Activated CD4-positive, alpha-beta T cell treated with anti-CD3 and anti-CD28 coated beads for 36 hours (primary cell): ENCODE measurements around the gene TMEM51. TPM values are rescaled to one million over a fixed set of nuclear protein-coding genes. Genes with fewer than 3 reads are reported as not detected.

Experiments
- ATAC-seq: fragments of 200-7000 bp; cut with Tn5 transposase; one replicate; pipeline ENCODE4 v1.10.0; 2021; ENCODE audit warnings: mild to moderate bottlenecking, moderate library complexity
- CTCF ChIA-PET: fragments of 350-600 bp; sonication (Branson Sonifier 250); formaldehyde crosslinking; loops from one replicate; lab custom pipeline; 2021; ENCODE audit warnings: antibody characterized with exemption; lab: Charles Lee
- POLR2A ChIA-PET: fragments of 350-600 bp; sonication (Branson Sonifier 250); formaldehyde crosslinking; loops from one replicate; lab custom pipeline; 2021; ENCODE audit warnings: antibody characterized with exemption, inconsistent platforms; lab: Charles Lee
- DNase-seq: peaks from one replicate; pipeline ENCODE4 v3.0.0-alpha.2; 2020
- H3K27ac Mint-ChIP-seq: one replicate; pipeline ENCODE4 v1.8.0; 2021; ENCODE audit warnings: mixed read lengths
- H3K27me3 Mint-ChIP-seq: one replicate; pipeline ENCODE4 v1.8.0; 2021; ENCODE audit warnings: mixed read lengths
- H3K36me3 Mint-ChIP-seq: one replicate; pipeline ENCODE4 v1.8.0; 2021; ENCODE audit warnings: low read depth, mixed read lengths
- H3K4me1 Mint-ChIP-seq: one replicate; pipeline ENCODE4 v1.8.0; 2021; ENCODE audit warnings: mixed read lengths
- H3K4me3 Mint-ChIP-seq: one replicate; pipeline ENCODE4 v1.8.0; 2021; ENCODE audit warnings: mild to moderate bottlenecking, moderate library complexity, mixed read lengths
- H3K9me3 Mint-ChIP-seq: one replicate; pipeline ENCODE4 v1.8.0; 2021; ENCODE audit warnings: low read depth, mixed read lengths
- intact Hi-C, 2 experiments: fragments of 100-400 bp; cut with DNase I in 1 of 2; cut with micrococcal nuclease in 1 of 2; formaldehyde crosslinking; loops; one replicate each; pipeline versions ENCODE4 v1.14.2 to v1.15.1; 2022 to 2024; cut with DNase I, micrococcal nuclease
- total RNA-seq, 2 experiments: library from RNA; stranded (reverse); gene quantifications; one replicate each; pipeline ENCODE4 v1.2.3, GENCODE V29; 2021

TMEM51 gene
- total RNA-seq, 2 experiments from 2014 or later = 0.11 TPM; not detected in 1

DNA sequence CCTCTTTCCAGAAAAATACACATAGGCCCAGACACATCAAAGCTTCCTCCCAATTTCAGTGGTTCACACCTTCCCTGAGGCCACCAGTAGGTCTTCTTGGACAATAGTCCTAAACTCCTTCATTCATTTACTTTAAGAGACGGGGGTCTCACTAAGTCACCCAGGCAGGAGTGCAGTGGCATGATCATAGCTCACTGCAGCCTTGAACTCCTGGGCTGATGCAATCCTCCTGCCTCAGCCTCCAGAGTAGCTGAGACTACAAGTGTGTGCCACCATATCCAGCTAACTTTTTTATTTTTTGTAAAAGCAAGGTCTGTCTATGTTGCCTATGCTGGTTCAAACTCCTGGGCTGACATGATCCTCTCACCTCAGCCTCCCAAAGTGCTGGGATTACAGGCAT, 85.2 kb downstream of the TMEM51 start:
- POLR2A ChIA-PET = interaction anchor here (0.6 kb wide), 1 partner anchor 82 kb away, joined by 5 read pairs; no protein-coding TSS in a partner anchor
- DNase-seq (no peak), ATAC-seq (no peak)
- Mint-ChIP-seq H3K27ac (no peak overlapping the region), H3K9me3 (no peaks in the 10 kb centered on the region), H3K27me3 (peaks cover 33% of the 10 kb centered on the region), H3K4me3 (no peak overlapping the region), H3K4me1 (peaks cover 7% of the 10 kb centered on the region), H3K36me3 (no peaks in the 10 kb centered on the region)
- intact Hi-C loops = loop anchor here in 1 of 2 experiments (10.0 kb wide), 1 partner anchor 726 kb away; no protein-coding TSS in a partner anchor
- CTCF ChIA-PET = interaction anchor here (1.1 kb wide), 1 partner anchor 16 kb away, joined by 4 read pairs; no protein-coding TSS in a partner anchor

GRCh38 chr1:15242766-15243165, 89.2 kb downstream of the TMEM51 start:
- ATAC-seq (no peak), DNase-seq (no peak)
- intact Hi-C loops = no loop called here
- H3K9me3 Mint-ChIP-seq = peaks cover 5% of the 10 kb centered on the region
- peaks cover 32% of the 10 kb centered on the region for H3K4me1 Mint-ChIP-seq
- H3K27ac Mint-ChIP-seq = no peak overlapping the region
- peaks cover 38% of the 10 kb centered on the region for H3K27me3 Mint-ChIP-seq
- ChIA-PET POLR2A (interaction anchor here (0.6 kb wide), 1 partner anchor 9 kb away, joined by 9 read pairs; no protein-coding TSS in a partner anchor), CTCF (no interaction called here)
- peaks cover 7% of the 10 kb centered on the region for H3K36me3 Mint-ChIP-seq
- no peak overlapping the region for H3K4me3 Mint-ChIP-seq

DNA sequence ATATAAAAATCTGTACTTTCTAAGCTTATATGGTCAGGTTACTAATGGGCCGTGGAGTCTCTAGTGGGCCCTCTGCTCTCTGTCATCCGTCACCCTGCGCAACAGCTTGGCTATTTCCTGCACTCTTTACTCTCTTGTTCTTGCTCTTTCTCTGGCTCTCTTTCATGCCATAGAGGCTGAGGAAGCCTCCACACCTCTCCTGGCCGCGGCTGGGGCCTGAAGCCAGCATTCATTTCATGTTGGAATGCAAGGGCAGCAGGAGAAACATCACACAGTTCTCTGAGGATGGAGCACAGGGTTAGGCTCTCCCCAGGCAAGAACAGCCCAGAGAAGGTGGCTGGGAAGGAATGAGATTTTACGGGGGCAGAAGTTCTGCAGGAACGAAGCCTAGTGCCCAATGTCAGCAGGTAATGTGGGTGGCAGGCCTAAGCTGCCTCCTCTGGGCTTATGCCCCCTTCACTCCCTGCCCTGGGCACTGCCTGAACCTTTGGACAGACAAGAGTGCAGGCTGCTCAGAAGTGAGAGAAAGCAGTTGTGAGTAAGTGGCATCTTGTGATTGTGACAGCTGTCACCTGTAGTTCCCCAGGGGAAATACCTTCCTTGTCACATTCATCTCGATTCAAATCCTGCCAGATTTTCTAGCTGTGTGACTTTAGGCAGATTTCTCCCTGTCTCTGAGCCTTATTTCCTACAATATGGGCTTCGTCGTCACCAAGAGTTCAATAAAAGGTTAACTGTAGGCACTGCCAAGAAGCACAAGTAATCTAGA, 89.9 kb downstream of the TMEM51 start:
- Mint-ChIP-seq H3K4me1 (peaks cover 39% of the 10 kb centered on the region), H3K9me3 (peaks cover 5% of the 10 kb centered on the region), H3K27me3 (peaks cover 43% of the 10 kb centered on the region), H3K4me3 (no peak overlapping the region), H3K36me3 (peaks cover 7% of the 10 kb centered on the region), H3K27ac (no peak overlapping the region)
- CTCF ChIA-PET = no interaction called here
- POLR2A ChIA-PET = interaction anchor here (0.6 kb wide), 1 partner anchor 27 kb away, joined by 8 read pairs; no protein-coding TSS in a partner anchor
- ATAC-seq (peak; percentile 82), DNase-seq (peak; percentile 46)
- intact Hi-C loops = no loop called here

DNA sequence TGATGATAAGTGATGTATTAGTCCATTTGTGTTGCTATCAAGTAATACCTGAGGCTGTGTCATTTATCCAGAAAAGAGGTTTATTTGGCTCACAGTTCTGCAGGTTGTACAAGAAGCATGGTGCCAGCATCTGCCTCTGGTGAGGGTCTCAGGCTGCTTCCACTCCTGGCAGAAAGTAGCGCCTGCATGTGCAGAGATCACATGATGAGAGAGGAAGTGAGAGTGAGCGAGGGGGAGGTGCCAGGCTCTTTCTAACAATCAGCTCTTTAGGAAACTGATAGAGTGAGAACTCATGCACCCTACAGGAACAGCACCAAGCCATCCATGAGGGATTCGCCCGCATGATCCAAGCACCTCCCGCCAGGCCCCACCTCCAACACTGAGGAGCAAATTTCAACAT, 91.3 kb downstream of the TMEM51 start:
- peaks cover 7% of the 10 kb centered on the region for H3K36me3 Mint-ChIP-seq
- no peak overlapping the region for H3K27ac Mint-ChIP-seq
- peaks cover 5% of the 10 kb centered on the region for H3K9me3 Mint-ChIP-seq
- ChIA-PET POLR2A (no interaction called here), CTCF (interaction anchor here (0.6 kb wide), 1 partner anchor 397 kb away, joined by 3 read pairs; no protein-coding TSS in a partner anchor)
- peaks cover 53% of the 10 kb centered on the region for H3K4me1 Mint-ChIP-seq
- ATAC-seq (no peak), DNase-seq (no peak)
- intact Hi-C loops = loop anchor here in 1 of 2 experiments (5.0 kb wide), 4 partner anchors 107 to 437 kb away; partner anchors contain the start of genes DDI2, EFHD2 and PLEKHM2
- H3K27me3 Mint-ChIP-seq = peaks cover 49% of the 10 kb centered on the region
- no peak overlapping the region for H3K4me3 Mint-ChIP-seq

DNA sequence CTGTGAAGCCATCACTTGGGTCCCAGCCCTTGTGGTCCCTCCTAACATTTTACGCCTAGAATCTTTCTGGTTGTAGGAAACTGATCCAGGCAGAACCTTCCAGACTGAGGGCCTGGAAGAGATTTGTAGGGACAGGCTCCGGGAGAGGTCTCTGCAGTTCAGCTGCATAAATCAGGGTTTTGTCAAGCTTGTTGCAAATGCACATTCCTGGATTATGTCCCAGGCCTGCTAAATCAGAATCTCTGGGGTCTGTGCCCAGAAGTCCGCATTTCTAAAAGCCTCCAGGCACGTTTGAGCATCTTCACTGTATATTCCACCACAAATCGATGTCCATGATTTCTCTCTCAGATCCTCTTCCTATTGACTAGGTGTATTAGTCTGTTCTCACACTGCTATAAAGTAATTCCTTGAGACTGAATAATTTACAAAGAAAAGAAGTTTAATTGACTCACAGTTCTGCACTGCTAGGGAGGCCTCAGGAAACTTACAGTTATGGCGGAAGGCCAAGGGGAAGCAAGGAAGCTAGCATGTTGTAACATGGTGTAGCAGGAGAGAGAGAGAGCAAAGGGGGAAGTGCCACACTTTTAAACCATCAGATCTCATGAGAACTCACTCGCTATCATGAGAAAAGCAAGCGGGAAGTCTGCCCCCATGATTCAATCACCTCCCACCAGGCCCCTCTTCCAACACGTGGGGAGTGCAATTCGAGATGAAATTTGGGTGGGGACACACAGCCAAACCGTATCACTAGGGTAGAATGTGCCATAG, 92.2 kb downstream of the TMEM51 start:
- DNase-seq (no peak), ATAC-seq (no peak)
- Mint-ChIP-seq H3K36me3 (peaks cover 7% of the 10 kb centered on the region), H3K9me3 (peaks cover 5% of the 10 kb centered on the region), H3K4me1 (peaks cover 61% of the 10 kb centered on the region), H3K27me3 (peaks cover 53% of the 10 kb centered on the region), H3K4me3 (no peak overlapping the region), H3K27ac (no peak overlapping the region)
- CTCF ChIA-PET = interaction anchor here (0.5 kb wide), 1 partner anchor 40 kb away, joined by 3 read pairs; no protein-coding TSS in a partner anchor
- POLR2A ChIA-PET = no interaction called here
- intact Hi-C loops = loop anchor here in 1 of 2 experiments (5.0 kb wide), 4 partner anchors 107 to 437 kb away; partner anchors contain the start of genes DDI2, EFHD2 and PLEKHM2

DNA sequence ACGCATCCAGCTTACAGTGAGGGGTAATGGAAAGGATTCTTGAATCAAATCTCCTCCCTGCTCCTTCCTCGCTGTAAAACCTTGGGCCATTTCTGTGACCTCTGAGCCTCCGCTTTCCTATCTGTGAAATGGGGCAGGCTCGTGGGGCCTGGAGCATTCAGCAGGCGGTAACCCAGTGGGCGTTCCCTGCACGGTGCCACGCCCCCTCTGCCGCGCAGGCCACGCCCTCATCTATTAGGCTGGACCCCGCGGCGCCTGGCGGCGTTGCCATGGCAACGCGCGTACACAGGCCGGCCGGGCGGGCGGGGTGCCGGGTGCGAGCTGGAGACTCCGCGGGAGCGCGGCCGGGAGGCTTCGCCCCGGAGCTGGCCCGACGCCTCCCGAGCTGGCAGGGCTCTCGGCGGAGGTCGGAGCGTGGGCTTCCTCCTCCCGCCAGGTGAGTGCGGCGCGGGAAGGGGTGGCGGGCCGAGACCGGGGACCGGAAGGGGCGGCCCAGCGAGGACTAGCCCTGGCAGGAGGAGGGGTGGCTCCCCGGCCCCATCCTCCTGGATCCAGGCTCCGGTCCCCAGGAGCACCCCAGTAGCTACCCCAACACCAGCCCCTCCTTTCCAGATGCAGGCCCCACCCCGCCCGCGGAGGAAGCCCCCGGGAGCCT, 93.5 kb downstream of the TMEM51 start, which contains the start of gene FHAD1:
TSS of gene FHAD1 (plus strand) at position 264 of the 655 bp plus-strand sequence. CDS start 4,562 bp downstream, outside the sequence.
- Mint-ChIP-seq H3K27me3 (peaks cover 47% of the 10 kb centered on the region), H3K4me1 (peaks cover 72% of the 10 kb centered on the region), H3K27ac (peak within 1 kb of the TSS; percentile 10), H3K9me3 (peaks cover 5% of the 10 kb centered on the region), H3K36me3 (peaks cover 7% of the 10 kb centered on the region), H3K4me3 (peak within 1 kb of the TSS; percentile 40)
- peak; percentile 63 for DNase-seq
- ChIA-PET CTCF (interaction anchor here (0.8 to 2.2 kb wide), 3 partner anchors 14 to 144 kb away, joined by 3 to 13 read pairs (median 7); no protein-coding TSS in a partner anchor), POLR2A (interaction anchor here (0.7 to 2.2 kb wide), 2 partner anchors 8 to 15 kb away, joined by 3 to 26 read pairs; no protein-coding TSS in a partner anchor)
- ATAC-seq = no peak
- intact Hi-C loops = loop anchor here in 1 of 2 experiments (5.0 kb wide), 4 partner anchors 105 to 435 kb away; partner anchors contain the start of genes DDI2, EFHD2 and PLEKHM2

- Mint-ChIP-seq H3K4me1 (peaks cover 82% of the 10 kb centered on the region), H3K27me3 (peaks cover 41% of the 10 kb centered on the region), H3K9me3 (peaks cover 5% of the 10 kb centered on the region), H3K36me3 (peaks cover 7% of the 10 kb centered on the region), H3K27ac (peak overlapping the region; percentile 10), H3K4me3 (no peak overlapping the region)
- DNase-seq = peak; percentile 33
- POLR2A ChIA-PET = interaction anchor here (2.2 kb wide), 1 partner anchor 16 kb away, joined by 26 read pairs; no protein-coding TSS in a partner anchor
- CTCF ChIA-PET = interaction anchor here (1.2 to 2.2 kb wide), 3 partner anchors 13 to 17 kb away, joined by 3 to 13 read pairs (median 7); no protein-coding TSS in a partner anchor
- intact Hi-C loops = loop anchor here in 1 of 2 experiments (2.0 to 5.0 kb wide), 5 partner anchors 104 to 434 kb away; partner anchors contain the start of genes CASP9, DDI2, EFHD2 and PLEKHM2
- no peak for ATAC-seq
These were observed 94.7 kb downstream of the TMEM51 start for GRCh38 chr1:15248216-15248615.

- Mint-ChIP-seq H3K36me3 (peaks cover 7% of the 10 kb centered on the region), H3K27ac (peak overlapping the region; percentile 91), H3K9me3 (peaks cover 5% of the 10 kb centered on the region), H3K4me1 (peaks cover 81% of the 10 kb centered on the region), H3K4me3 (peak overlapping the region; percentile 58), H3K27me3 (peaks cover 40% of the 10 kb centered on the region)
- intact Hi-C loops = loop anchor here (1.0 to 5.0 kb wide), 8 partner anchors 18 to 433 kb away; partner anchors contain the start of genes CASP9 (in 1 of the 2), DDI2 (in 1 of the 2), EFHD2 (in 1 of the 2) and PLEKHM2 (in 1 of the 2)
- ChIA-PET POLR2A (interaction anchor here (0.7 to 2.2 kb wide), 2 partner anchors 17 to 206 kb away, joined by 3 to 26 read pairs; no protein-coding TSS in a partner anchor), CTCF (interaction anchor here (0.7 to 2.2 kb wide), 5 partner anchors 9 to 30 kb away, joined by 3 to 13 read pairs (median 3); no protein-coding TSS in a partner anchor)
- peak; percentile 88 for DNase-seq
- ATAC-seq = peak; percentile 86
These were observed 95.5 kb downstream of the TMEM51 start for GRCh38 chr1:15249081-15249480.

GRCh38 chr1:15251857-15252835, 98.6 kb downstream of the TMEM51 start:
- intact Hi-C loops = no loop called here
- POLR2A ChIA-PET = interaction anchor here (0.6 kb wide), 1 partner anchor 10 kb away, joined by 9 read pairs; no protein-coding TSS in a partner anchor

More at GRCh38 chr1:15251857-15252835, 98.6 kb downstream of the TMEM51 start:
- Mint-ChIP-seq H3K9me3 (no peaks in the 10 kb centered on the region), H3K36me3 (no peaks in the 10 kb centered on the region), H3K4me3 (no peak overlapping the region), H3K27me3 (peaks cover 19% of the 10 kb centered on the region), H3K27ac (peak overlapping the region; percentile 61), H3K4me1 (peaks cover 64% of the 10 kb centered on the region)
- CTCF ChIA-PET = interaction anchor here (0.6 to 1.5 kb wide), 4 partner anchors 36 to 153 kb away, joined by 3 to 4 read pairs (median 3); no protein-coding TSS in a partner anchor
- ATAC-seq = no peak
- DNase-seq = no peak
